CD4-positive, alpha-beta T cell (primary cell): Measurements from ENCODE around the gene ENG. TPM values are rescaled to one million over a fixed set of nuclear protein-coding genes. Genes with fewer than 3 reads are reported as not detected.
A peak's percentile ranks its signal among the peaks of the same experiment; 100 is the strongest.

ENCODE experiments used
- ATAC-seq: fragments of 200-7000 bp; cut with Tn5 transposase; one replicate; pipeline ENCODE4 v1.10.0; 2022; ENCODE audit warnings: mild to moderate bottlenecking; ENCODE audit not compliant: poor library complexity
- CTCF ChIA-PET: fragments of 350-600 bp; sonication (Branson Sonifier 250); formaldehyde crosslinking; loops from one replicate; lab custom pipeline; 2021; ENCODE audit warnings: antibody characterized with exemption, inconsistent platforms; lab: Charles Lee
- POLR2A ChIA-PET: fragments of 350-600 bp; sonication (Branson Sonifier 250); formaldehyde crosslinking; loops from one replicate; lab custom pipeline; 2021; ENCODE audit warnings: antibody characterized with exemption, inconsistent platforms; lab: Charles Lee
- DNase-seq, 14 experiments: peaks; one replicate each; pipeline ENCODE4 v3.0.0-alpha.2; 2013 to 2020; ENCODE audit warnings: mixed read lengths in 2 of 14
- H3K27ac ChIP-seq, 2 donors: one replicate each; pipeline versions ENCODE4 v1.5.1 to v1.7.0; 2013; ENCODE audit warnings: low read length in 2 of 2, low read depth in 1 of 2, mild to moderate bottlenecking in 1 of 2
- H3K27me3 ChIP-seq, 2 experiments: 1 replicate in 1 of 2; 2 replicates in 1 of 2; pipeline versions ENCODE4 v1.6.1 to v1.7.0; 2013; ENCODE audit warnings: low read length in 2 of 2, control low read depth in 1 of 2, mild to moderate bottlenecking in 1 of 2, moderate library complexity in 1 of 2; ENCODE audit not compliant: insufficient read depth in 2 of 2, control insufficient read depth in 1 of 2
- H3K36me3 ChIP-seq: one replicate; pipeline ENCODE4 v1.6.1; 2013; ENCODE audit warnings: low read length, control low read depth; ENCODE audit not compliant: insufficient read depth
- H3K4me1 ChIP-seq: one replicate; pipeline ENCODE4 v1.6.1; 2013; ENCODE audit warnings: low read length, control low read depth; ENCODE audit not compliant: insufficient read depth
- H3K4me3 ChIP-seq: one replicate; pipeline ENCODE4 v1.5.1; 2013; ENCODE audit warnings: mild to moderate bottlenecking, low read length, moderate library complexity
- H3K9me3 ChIP-seq, 2 experiments: 1 replicate in 1 of 2; 2 replicates in 1 of 2; pipeline versions ENCODE4 v1.6.1 to v1.7.0; 2013; ENCODE audit warnings: low read length in 2 of 2, mild to moderate bottlenecking in 2 of 2, control low read depth in 1 of 2, moderate library complexity in 1 of 2; ENCODE audit not compliant: control insufficient read depth in 1 of 2, insufficient read depth in 1 of 2
- H3K27ac Mint-ChIP-seq: one replicate; pipeline ENCODE4 v1.8.0; 2020; ENCODE audit warnings: mixed read lengths
- H3K27me3 Mint-ChIP-seq: one replicate; pipeline ENCODE4 v1.8.0; 2021; ENCODE audit warnings: mixed read lengths
- H3K36me3 Mint-ChIP-seq: one replicate; pipeline ENCODE4 v1.8.0; 2021; ENCODE audit warnings: low read depth, mixed read lengths
- H3K4me1 Mint-ChIP-seq: one replicate; pipeline ENCODE4 v1.8.0; 2021; ENCODE audit warnings: low read depth, mixed read lengths
- H3K4me3 Mint-ChIP-seq: one replicate; pipeline ENCODE4 v1.8.0; 2020; ENCODE audit warnings: mild to moderate bottlenecking, mixed read lengths
- H3K9me3 Mint-ChIP-seq: one replicate; pipeline ENCODE4 v1.8.0; 2020; ENCODE audit warnings: mixed read lengths
- CTCF ChIP-seq: fragments of 200-600 bp; IDR thresholded peaks from one replicate; pipeline ENCODE4 v1.8.0; 2022; ENCODE audit warnings: antibody characterized with exemption, mild to moderate bottlenecking
- intact Hi-C, 2 experiments: fragments of 100-400 bp; cut with DNase I in 1 of 2; cut with micrococcal nuclease in 1 of 2; formaldehyde crosslinking; loops; one replicate each; pipeline versions ENCODE4 v1.15.1 to v1.9.0; 2023 to 2025; cut with DNase I, micrococcal nuclease
- total RNA-seq, 174 experiments: library from RNA in 2 of 174; stranded (reverse) in 2 of 174; gene quantifications; one replicate each; pipeline ENCODE4 v1.2.3 and lab custom pipeline; 2021 to 2026

The ENG gene
- total RNA-seq, 2 experiments from 2014 or later = 2.5 to 2.6 TPM

DNA sequence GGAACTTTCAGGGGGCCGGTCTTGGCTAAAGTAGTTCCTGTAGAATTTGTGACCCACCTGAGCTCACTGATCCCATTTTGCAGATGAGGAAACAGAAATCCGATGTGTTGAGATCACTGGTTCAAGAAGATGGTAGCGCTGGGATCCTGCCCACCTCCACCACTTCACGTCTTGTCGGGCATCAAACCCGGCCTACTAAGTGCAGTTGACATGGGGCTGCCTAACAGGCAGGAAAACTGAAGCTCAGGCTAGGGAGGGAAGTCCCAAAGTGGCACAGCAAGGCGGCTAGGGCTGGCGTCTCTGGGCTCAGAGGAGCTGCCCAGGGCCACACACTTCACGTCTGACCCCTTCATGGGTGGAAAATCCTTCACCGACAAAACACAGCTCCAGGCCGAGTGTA lies 502 bp upstream of the ENG start:
- Mint-ChIP-seq H3K36me3 (peaks cover 6% of the 10 kb centered on the region), H3K9me3 (no peaks in the 10 kb centered on the region), H3K27ac (peak overlapping the region; percentile 49), H3K4me1 (peaks cover 30% of the 10 kb centered on the region), H3K4me3 (peak overlapping the region; percentile 56), H3K27me3 (no peaks in the 10 kb centered on the region)
- DNase-seq = no peak
- no peaks in the 10 kb centered on the region for H3K27me3 ChIP-seq
- no peaks in the 10 kb centered on the region for H3K36me3 ChIP-seq
- H3K4me3 ChIP-seq = peak overlapping the region; percentile 68
- intact Hi-C loops = loop anchor here in 1 of 2 experiments (5.0 kb wide), 1 partner anchor 48 kb away; no protein-coding TSS in a partner anchor
- POLR2A ChIA-PET = interaction anchor here (1.6 to 2.7 kb wide), 2 partner anchors 8 to 51 kb away, joined by 6 to 8 read pairs; no protein-coding TSS in a partner anchor
- CTCF ChIA-PET = no interaction called here
- no peak for ATAC-seq
- TF ChIP-seq CTCF = no peak
- H3K9me3 ChIP-seq = peaks cover 2 to 9% of the 10 kb centered on the region in 2 experiments
- H3K4me1 ChIP-seq = peaks cover 54% of the 10 kb centered on the region
- peak overlapping the region in 1 of 2 donors; percentile 48 for H3K27ac ChIP-seq

GRCh38 chr9:127853312-127854183 lies 910 bp downstream of the ENG start:
- intact Hi-C loops = loop anchor here in 1 of 2 experiments (5.0 kb wide), 1 partner anchor 46 kb away; no protein-coding TSS in a partner anchor
- H3K27ac Mint-ChIP-seq = peak overlapping the region; percentile 83
- peaks cover 8% of the 10 kb centered on the region for H3K9me3 Mint-ChIP-seq
- H3K36me3 Mint-ChIP-seq = peaks cover 16% of the 10 kb centered on the region
- H3K27me3 Mint-ChIP-seq = no peaks in the 10 kb centered on the region
- ATAC-seq = peak; percentile 43
- POLR2A ChIA-PET = interaction anchor here (1.2 to 2.7 kb wide), 5 partner anchors 8 to 403 kb away, joined by 3 to 8 read pairs (median 3); partner anchors contain the start of genes CDK9, LRSAM1 and RPL12
- Histone ChIP-seq H3K4me1 (peaks cover 54% of the 10 kb centered on the region), H3K27ac (peak overlapping the region; percentile 40 to 62), H3K36me3 (no peaks in the 10 kb centered on the region), H3K4me3 (peak overlapping the region; percentile 68), H3K27me3 (no peaks in the 10 kb centered on the region), H3K9me3 (peaks cover 15 to 22% of the 10 kb centered on the region in 2 experiments)
- peak in 2 of 14 experiments; percentile 24 to 27 for DNase-seq
- TF ChIP-seq CTCF = no peak
- peak overlapping the region; percentile 91 for H3K4me3 Mint-ChIP-seq
- CTCF ChIA-PET = interaction anchor here (1.5 kb wide), 1 partner anchor 16 kb away, joined by 6 read pairs; no protein-coding TSS in a partner anchor
- H3K4me1 Mint-ChIP-seq = peaks cover 37% of the 10 kb centered on the region

DNA sequence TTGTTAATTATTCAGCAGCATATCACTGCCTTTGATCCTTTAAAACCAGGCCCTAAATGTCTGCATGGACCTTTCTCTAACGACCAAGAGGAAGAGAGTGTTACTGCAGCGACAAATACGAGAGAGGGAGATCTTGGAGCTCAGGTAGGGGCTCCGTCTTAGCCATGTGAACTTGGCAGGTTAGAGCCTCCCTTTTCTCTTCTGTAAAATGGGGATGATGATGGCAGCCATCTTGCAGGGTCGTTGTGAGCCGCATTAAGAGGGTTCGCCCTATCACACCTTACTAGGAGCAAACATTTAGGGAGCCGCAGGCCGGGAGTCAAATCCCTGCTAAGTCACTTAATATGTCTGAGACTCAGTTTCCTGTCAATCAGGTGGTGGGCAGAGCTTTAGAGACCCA lies 1.6 kb downstream of the ENG start:
- TF ChIP-seq CTCF = no peak
- Histone ChIP-seq H3K4me3 (no peak overlapping the region), H3K36me3 (no peaks in the 10 kb centered on the region), H3K9me3 (peaks cover 15 to 30% of the 10 kb centered on the region in 2 experiments), H3K27ac (no peak overlapping the region), H3K27me3 (no peaks in the 10 kb centered on the region), H3K4me1 (peaks cover 48% of the 10 kb centered on the region)
- CTCF ChIA-PET = interaction anchor here (1.5 kb wide), 1 partner anchor 17 kb away, joined by 6 read pairs; no protein-coding TSS in a partner anchor
- POLR2A ChIA-PET = interaction anchor here (1.2 to 2.7 kb wide), 3 partner anchors 9 to 67 kb away, joined by 3 to 8 read pairs (median 8); partner anchors contain the start of gene CDK9
- Mint-ChIP-seq H3K4me3 (peak overlapping the region; percentile 27), H3K27ac (peak overlapping the region; percentile 59), H3K36me3 (peaks cover 16% of the 10 kb centered on the region), H3K4me1 (peaks cover 37% of the 10 kb centered on the region), H3K27me3 (no peaks in the 10 kb centered on the region), H3K9me3 (peaks cover 8% of the 10 kb centered on the region)
- no peak for DNase-seq
- intact Hi-C loops = loop anchor here in 1 of 2 experiments (5.0 kb wide), 1 partner anchor 46 kb away; no protein-coding TSS in a partner anchor
- ATAC-seq = no peak
